ENCODE results near the gene COL5A1.

DNA sequence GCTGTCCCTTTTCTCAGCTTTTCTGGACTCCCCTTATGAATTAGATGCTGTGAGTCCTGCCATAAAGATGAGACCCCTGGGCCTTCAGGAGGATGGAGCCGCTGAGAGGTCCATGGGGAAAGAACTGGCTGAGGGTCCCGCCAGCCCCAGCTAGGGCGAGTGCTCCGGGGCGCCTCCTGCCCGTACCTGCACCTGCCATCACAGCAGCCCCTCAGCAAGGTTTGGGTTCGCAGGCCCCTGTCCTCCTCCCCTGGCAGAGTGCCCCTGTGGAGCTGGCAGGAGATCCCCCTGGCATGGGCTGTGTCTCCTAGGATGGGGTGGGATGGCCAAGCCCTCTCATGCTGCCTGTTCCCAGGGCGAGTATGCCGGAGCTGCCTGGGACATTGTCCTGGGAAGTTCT, 64.2 kb downstream of the COL5A1 start:
- TF ChIP-seq POLR2AphosphoS5 (IDR thresholded peaks at IDR 0.05; ENCODE audit: low read depth): no peak
- TF ChIP-seq CTCF (IDR thresholded peaks at IDR 0.05; ENCODE audit: insufficient read depth, low read length): no peak
- TF ChIP-seq GABPA (IDR thresholded peaks at IDR 0.05; ENCODE audit: low read depth): no peak
- no peak for TF ChIP-seq SPI1 (IDR thresholded peaks at IDR 0.05; ENCODE audit: borderline replicate concordance, low read depth)
- no peak for TF ChIP-seq REST (IDR thresholded peaks at IDR 0.05; ENCODE audit: insufficient replicate concordance, low read depth)

All from HL-60 (cell line).